PC-3 (cell line): ENCODE data around the gene NAV2.

ENCODE experiments used
- CTCF ChIP-seq: fragments of 300-600 bp; sonication (generic); conservative IDR thresholded peaks from 2 replicates; pipeline ENCODE4 v1.5.1; 2017; ENCODE audit warnings: antibody characterized with exemption, low read depth, mild to moderate bottlenecking, low read length
- EZH2 ChIP-seq: fragments of 300-600 bp; sonication (generic); IDR thresholded peaks from one replicate; pipeline ENCODE4 v1.6.1; 2017; ENCODE audit warnings: antibody characterized with exemption, mild to moderate bottlenecking, low read length; ENCODE audit not compliant: unreplicated experiment
- EZH2phosphoT487 ChIP-seq: fragments of 300-600 bp; sonication (generic); IDR thresholded peaks from 2 replicates; pipeline ENCODE4 v1.6.1; 2018; ENCODE audit warnings: mild to moderate bottlenecking, antibody characterized with exemption, low read length, borderline replicate concordance

GRCh38 chr11:19972651-19973050 lies 260.0 kb downstream of the NAV2 start:
- TF ChIP-seq CTCF (no peak), EZH2 (no peak), EZH2phosphoT487 (no peak)
